ENCODE measurements around the gene SLCO2A1.

The SLCO2A1 gene

DNA sequence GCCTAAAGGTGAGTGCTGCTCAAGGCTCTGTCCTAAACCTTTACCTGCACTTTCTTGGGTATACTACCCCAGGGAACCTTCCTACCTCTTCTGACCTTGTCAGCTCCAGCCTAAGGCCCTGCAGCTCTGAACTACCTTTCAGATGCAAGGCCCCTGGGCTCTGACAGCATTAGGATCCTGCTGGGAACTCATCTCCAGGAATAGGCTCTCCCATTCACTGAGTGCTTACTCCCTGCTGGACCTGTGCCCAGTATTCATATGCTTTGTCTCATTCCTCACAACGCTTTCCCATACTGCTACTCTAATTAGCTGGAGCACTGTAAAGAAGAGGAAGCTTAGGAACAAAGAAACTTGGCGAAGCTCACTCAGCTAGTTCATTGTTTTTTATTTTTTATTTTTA is 80.3 kb downstream of the SLCO2A1 start:
- no peak for DNase-seq (ENCODE audit: low spot score)

DNA sequence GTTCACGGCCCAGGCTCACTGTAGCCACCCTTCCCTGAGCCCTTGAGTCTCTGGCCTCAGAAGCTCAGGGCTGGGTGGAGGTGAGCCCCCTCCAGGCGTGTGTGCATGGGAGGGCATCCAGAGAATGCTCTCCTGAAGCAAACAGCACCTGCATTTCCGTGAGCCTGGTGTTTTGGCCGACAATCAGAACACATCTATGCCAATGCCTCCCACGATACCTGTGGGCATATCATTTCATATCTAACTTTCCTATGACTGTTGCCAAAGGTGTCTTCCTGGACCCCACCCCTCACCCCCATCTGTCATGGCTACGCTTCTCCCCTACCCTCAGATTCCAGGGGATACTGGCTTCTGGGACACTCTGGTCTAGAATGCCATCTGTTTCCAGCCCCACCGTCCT is 80.7 kb downstream of the SLCO2A1 start:
- no peak for DNase-seq (ENCODE audit: low spot score)

DNA sequence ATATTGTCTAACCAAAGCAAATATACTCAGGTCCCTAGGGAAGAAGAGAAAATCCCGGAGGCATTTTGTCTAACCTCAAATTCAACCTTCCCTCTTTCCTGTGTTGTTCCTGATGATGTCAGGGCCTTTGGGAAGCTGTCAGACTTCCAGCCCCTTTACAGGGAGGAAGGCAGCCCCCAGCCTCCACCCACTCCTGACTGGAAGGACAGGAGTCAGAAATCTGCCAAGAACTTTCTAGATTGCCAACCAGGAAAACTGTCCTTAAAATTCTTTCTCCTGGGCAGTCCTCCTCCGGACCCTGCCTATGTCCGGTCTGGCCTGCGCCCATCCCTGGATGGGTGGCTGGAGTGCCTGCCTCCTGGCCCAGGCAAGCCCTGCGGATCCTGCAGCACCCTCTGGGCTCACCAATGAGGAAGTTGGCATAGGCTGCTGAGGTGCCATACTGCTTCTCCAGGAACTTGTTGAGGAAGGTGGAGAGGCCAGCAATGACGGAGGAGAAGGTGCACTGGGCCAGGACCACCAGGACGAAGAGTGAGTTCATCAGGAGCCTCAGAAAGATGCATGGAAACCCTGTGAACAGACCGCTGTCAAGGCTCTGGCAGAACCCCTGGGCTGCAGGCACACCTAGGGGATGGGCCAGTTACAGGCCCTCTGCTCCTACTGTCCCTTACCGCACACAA is 81.5 kb downstream of the SLCO2A1 start:
- DNase-seq (ENCODE audit: low spot score), result no peak

DNA sequence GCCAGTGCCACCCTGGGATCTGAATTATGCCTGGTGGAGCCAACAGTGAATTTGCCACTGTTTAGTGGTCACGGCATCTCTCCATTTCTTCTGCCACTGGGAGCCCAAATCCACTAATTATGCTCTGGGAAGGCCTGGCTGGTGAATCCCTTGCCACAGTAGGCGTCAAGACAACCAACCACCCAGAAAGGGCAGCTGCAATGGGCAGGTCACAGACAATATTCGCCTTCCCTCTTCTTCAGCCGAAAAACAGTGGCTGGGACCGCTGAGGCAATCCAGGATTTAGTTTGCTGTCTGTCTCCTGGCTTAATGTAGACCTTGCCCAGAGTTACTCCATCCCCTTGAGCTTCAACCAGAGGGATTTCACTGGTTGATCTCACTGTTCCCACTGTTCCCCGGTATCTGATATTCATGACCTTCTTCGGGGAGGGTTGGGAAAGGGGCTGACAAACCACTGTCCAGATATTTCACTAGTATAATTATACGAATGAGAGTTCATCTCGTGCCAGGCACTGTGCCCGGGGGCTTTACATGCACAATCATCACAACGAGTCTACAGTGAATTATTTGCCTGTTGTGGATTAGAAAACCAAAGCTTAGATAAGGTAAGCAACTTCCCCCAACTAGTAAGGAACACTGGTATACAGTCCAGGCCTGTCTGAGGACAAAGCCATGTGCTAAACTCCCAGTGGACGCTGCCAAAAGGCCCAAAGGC is 84.2 kb downstream of the SLCO2A1 start:
- DNase-seq (ENCODE audit: low spot score), result no peak

DNA sequence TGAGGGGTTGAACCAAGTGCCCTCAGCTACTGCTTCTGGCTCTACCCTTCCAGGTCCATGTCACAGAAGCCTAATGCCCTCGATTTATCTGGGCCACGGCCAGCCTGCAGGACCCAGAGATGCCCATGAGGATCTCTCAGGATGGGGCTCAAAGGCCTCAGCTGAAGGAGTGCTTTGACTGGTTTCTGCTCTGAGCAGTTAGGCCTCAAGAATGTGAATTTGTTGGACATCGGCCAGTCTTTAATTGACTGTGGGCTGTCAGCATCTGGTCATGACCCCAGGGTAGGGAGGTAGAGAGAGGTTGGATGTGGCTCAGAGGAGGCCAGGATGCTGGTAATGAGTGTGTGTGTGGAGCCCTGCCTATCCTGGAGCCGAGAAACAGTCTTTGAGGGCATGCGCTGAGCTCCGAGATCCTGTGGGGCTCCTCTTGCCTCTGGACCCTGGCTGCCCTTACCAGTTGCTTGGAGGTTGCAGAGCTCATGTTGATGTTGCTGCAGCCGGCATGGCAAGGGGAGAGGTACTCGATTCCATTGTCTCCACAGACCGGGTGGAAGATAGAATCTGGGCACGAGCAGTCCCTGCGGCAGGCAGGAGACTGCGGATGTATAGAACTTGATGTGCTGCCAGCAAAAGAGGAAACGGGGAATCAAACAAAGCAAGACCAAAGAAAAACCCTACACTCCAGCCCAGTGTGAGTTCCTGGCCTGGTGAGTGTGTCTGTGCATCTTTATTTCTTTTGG is 84.9 kb downstream of the SLCO2A1 start:
- DNase-seq (ENCODE audit: low spot score), result no peak

DNA sequence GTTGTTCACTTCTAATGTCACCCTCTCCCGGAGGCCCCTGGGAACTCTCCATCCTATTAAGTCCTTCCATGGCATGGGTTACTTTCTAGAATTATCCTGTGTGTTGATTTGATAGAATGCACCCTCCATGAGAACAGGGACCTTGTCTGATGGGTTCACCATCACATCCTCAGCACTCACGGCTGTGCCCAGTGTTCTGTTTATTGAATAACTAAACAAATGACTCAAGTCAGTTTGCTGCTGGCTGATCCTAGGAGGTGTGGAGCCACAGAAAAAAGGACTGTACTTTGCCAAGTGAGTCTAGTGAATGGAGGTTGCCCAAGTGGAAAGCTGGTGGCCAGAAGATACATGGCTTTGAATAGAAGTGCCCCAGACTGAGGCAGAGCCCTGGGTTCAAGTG is 85.5 kb downstream of the SLCO2A1 start:
- no peak for DNase-seq (ENCODE audit: low spot score)

DNA sequence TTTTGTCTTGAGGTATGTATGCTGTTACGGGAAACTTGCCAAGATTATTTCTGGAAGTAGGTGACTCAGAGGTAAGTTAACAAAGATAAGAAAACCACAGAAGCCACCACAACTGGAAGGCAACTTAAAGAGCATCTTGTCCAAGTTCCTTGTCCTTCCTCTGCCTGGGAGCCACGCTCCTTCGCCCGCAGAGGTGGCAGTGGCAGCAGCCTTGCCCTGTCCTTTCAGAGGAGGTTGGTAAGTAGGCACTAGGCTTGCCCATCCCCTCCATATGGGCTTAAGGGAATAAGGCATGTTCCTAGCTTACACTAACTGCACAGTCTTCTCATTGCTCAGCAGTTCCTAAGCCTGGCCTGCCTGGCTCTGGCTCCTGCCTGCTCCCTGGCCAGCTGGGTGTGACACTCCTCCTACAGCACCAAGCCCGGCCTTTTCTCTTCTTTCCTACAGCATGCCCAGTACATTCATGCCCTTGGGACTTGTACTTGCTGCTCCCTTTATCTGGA is 86.0 kb downstream of the SLCO2A1 start:
- DNase-seq (ENCODE audit: low spot score), result no peak

DNA sequence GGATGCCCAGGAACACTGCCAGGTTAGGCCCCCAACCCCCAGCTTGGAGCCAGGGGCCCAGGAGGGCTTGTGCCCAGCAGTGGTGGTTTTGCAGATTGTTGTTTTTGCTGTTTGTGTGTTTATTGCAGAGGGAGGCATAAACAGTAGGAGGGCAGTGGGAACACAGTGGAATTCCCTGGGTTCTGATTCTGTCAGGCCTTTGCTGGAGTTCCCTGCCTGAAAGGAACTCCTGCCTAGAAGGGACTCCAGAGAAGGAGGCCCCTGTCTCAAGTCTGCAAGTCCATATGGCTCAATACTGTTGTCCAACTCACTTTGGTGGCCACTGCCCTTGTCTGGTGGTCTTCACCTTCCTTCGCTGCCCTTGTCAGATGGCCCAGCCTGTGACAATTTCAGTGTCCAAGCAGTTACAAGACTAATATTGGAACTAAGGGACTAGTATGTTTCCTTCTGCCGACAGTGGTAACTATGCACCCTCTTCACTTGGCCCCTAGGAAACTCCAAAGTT is 86.6 kb downstream of the SLCO2A1 start:
- DNase-seq (ENCODE audit: low spot score), result no peak

DNA sequence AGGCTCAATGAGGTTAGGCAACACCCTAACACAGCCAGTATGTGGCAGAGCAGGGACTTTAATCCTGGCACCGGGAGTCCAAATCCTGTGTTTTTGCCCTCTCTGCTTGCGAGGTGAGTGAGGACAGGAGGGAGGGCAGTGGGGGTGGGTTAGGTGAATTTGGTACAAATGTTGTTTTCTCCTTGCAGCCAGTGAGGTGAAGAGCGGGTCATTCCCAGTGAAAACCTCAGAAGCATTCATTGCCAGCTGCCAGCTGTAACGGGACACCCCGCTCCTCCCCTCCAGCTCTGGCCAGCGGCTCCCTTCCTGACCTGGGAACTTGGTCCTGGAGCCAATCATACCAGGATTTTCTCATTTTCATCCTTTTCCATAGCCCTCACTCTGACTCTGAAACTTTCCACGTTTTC is 88.3 kb downstream of the SLCO2A1 start:
- DNase-seq (ENCODE audit: low spot score), result no peak

DNA sequence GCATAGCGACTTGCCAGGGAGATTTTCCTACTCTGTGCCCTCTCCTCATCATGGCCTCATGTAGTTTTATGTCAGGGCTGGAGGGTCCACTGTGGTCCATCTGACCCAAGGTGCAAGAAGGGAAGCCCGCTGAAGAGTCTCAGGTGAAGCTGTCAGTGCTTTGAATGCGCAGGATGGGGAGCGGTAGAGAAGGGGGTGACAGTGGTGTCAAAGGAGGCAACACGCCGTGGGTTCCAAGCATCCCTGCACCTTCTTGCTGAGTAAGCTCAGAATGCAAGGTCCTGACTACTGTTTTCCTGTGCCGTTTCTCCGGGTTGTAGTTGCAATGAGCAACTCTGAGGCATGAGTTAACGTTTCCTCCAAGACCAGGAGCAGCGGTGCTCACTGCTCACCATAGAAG is 89.2 kb downstream of the SLCO2A1 start:
- no peak for DNase-seq (ENCODE audit: low spot score)

DNA sequence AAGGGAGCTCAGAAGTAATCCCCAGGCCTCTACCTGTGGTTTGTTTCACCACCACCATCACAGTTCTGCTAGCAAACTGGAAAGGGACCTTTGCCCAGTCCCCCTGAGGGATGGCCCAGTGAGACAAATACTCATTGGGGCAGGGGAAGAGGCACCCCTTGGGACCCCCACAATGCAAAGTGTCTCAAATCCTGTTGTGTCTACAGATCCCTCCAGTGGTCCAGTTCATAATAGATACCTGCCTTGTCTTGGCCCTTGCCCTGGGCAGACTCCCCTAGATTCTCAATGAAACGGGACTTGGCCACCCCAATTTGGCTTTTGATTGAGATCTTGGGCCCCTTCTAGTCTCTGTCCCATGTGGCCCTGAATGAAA is 90.3 kb downstream of the SLCO2A1 start:
- no peak for DNase-seq (ENCODE audit: low spot score)

DNA sequence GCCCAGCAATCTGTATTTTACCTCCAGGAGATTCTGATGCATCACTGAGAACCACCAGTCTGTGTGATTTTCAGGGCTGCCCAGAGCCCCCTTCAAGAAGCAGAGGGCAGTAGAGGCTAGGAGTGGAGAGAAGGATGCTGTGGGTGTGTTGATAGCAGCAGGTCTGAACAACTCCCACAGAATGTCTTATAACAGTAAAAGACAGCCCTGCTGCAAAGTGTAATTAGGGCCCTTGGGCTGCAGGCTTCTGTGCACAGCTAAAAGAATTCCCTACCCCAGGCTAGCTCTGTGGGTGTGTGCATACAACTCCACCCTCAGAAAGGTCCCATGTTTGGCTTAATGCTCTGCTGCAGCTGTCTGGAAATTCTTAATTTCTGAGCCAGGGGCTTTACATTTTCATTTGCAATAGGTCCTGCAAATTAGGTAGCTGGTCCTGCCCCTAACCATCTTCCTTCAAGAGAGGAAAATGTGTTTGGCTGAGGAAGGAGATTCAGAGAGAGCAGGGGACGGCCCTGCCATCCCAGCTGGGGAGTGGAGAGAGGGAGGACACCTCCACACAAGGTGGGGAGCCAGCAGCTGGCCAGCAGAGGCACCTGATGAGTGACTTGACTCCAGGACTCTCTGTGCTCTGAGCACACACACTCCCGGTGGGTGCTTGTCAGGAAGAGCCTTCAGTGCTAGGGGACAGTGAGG is 90.8 kb downstream of the SLCO2A1 start:
- no peak for DNase-seq (ENCODE audit: low spot score)

DNA sequence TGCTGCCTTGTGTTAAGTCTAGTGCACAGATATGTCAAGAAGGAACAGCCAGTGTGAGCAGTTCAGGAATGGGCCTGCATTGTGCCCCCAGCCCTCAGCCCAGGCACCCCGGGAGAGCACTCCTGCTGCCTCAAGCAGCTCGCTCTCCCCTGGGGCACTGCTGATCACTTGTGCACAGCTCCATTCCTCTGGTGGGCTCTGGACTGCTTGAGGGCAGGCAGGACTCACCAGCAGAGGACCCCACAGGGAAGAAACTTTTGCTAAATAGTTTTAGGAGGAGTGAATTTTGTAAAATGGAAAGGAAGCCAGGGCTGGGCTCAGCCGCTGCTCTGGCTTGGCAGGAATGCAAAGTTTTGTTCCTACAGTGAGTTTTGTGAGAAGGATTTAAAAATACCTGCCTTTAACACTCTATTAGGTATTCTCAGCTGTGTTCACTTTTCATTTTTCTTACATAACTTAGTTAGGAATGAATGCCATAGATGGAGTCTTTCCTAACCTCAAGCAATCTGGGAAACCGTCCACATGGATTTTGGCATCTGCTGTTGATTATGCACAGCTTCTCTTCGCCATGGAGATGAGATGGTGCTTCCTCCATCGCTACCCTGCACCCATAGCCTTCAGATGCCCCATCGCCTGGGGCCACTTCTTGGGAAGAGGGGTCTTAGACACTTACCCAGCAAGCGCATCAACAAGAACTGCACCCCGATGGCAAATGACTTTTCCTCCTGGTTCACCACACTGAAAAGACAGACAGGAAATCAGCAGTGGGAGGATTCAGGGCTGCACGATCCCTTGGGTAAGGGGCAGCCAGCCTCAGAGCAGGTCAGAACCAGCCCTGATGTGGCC is 91.7 kb downstream of the SLCO2A1 start:
- DNase-seq (ENCODE audit: low spot score), result no peak

DNA sequence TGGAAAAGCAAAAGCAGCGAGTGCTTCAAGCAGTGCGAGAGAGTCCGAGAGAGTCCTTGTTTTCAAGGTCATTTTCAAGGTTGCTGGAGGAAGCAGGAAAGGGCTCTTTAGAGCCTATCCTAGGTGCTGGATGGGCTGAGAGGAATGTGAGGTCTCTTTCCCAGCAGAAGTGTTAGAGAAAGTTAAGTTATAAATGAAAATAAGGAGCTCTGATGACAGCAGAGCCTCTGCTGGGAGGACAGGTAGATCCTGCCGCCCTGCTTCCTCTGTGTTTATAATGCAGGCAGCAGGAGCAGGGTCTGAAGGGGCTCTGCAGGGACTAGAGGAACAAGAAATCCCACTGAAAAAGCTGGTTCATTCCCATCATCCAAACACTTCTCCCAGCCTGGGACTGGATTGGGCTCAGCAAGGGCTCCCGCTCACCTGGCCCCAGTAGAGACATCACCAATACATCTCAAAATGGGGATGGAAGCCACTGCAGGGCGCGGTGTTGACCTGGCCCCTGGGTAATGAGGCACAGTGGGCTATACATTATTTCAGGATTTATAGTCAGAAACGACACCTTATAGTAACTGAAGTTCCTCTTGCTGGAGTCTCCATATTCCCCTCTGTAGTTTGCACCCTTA is 92.6 kb downstream of the SLCO2A1 start:
- DNase-seq (ENCODE audit: low spot score), result no peak

DNA sequence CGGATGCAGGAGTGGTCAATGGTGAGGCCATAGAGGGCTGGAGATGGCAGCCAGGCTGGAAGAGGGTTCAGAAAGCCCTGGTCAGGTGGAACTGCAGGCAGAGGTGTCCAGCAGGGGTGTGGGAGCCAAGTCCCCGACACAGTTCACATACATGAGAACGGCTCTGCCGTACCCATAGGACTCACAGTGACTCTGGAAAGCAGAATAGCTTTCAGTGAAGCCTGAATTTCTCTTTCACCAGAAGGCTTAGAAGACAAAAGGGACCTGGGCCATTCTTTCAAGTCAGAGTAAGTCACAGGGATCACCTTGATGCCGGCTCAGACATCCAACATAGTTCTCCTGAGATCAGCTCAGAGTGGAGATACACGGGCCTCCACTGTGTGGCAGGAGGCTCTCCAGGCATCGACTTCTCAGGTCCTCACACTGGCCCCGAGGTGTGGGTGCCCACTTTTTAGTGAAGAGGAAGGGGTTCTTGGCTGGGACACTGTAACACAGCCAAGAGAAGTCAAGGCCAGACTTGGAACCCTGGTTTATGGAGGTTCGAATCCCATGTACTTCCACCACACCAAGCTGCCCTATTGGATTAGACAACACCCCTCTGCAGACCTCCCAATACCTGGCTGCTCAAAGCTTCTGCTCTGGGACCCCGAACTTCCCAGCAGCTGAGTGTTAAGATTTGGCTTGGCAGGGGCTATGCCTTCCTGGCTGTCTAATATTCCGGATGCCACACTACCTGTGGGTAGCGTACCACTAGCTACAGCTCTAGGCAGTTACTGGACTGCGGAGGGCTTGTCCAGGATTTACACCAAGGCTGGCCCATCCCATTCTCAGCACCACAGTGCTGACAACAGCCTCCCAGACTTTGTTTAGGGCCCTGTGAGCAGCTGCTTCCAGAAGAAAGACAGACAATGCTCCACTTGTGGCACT is 93.6 kb downstream of the SLCO2A1 start:
- DNase-seq (ENCODE audit: low spot score), result no peak

DNA sequence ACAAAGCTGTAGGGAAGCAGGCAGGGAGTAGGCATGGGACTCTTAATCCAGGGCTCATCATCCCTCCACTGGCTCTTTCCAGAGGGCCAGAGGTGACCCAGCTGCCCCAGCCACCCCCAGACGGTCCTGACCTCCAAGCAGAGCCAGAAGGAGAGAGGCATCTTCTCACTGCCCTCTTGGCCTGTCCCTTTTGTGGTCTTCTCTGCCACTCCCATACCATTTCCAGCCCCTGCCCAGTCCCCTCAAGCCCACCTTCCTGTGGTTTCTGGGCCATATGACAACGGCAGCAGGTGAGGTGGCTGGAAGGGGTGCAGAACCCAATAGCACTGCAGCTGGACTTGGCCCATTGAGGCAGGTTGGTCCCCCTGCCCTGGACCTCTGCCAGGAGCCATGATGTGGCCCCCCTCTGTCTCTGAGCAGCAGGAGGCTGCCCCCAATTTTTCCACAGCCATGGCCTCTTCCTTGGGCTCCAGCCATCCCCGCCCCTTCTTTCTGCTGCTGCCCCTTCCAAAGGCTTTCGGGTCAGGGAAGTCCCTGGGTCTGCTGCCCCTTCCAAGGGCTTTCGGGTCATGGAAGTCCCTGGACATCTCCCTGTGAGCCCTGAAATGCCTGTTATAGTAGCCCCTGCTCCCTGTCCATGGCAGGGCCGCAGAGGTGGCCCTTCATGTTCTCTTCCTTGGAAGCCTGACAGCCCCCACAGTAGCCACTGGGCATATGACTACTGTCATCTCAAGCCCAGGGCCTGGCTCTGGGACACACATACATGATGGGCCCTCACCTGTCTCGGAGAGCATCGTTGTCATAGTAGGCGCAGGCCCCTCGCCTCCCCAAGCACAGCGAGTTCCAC is 94.5 kb downstream of the SLCO2A1 start:
- DNase-seq (ENCODE audit: low spot score), result no peak

DNA sequence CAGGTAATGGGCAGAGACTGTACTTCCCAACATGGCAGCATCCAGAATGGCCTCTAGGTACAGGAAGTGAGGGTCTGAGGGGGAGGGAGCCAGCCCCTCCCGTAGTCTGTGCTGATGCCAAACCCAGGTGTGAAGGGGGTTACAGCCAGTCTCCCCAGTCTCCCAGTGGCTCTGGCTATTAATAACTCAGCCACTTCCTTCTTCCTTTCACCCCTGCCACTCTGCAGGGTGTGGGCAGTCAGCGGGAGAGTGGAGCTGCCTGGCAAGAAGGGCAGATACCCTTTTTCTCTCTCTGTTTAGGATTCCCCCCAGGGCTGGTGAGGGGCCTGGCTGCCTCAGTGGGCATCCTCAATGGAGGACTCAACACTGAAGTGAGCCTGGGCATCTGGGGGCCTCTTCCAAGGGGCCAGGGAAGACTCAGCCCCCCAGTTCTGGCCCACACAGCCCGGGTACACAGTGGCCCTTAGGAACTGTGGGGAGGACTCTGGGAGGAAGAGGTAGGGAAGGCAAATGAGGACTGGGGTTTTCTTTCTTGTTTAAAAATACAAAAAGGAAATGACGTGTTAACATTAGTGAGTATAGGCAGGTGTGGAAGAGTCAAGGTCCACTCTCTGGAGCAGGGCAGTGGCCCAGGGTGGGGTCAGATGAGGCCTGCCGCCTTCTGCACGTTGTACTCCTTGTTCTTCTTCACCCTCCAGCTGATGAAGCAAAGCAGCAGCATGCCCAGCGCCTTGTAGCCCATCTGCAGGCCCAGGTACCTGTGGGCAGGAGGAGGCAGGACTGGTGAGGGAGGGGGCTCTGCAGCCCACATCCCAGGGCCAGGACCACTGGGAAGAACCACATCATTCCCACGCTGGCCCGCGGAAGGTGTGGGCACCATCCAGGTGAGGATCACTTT is 95.4 kb downstream of the SLCO2A1 start:
- DNase-seq (ENCODE audit: low spot score), result no peak
